ENCODE results near the gene DCAF11. TPM values are rescaled to one million over a fixed set of nuclear protein-coding genes. Genes with fewer than 3 reads are reported as not detected.

Gene DCAF11
- 43.6 and 46.1 TPM in 2 replicates for total RNA-seq

DNA sequence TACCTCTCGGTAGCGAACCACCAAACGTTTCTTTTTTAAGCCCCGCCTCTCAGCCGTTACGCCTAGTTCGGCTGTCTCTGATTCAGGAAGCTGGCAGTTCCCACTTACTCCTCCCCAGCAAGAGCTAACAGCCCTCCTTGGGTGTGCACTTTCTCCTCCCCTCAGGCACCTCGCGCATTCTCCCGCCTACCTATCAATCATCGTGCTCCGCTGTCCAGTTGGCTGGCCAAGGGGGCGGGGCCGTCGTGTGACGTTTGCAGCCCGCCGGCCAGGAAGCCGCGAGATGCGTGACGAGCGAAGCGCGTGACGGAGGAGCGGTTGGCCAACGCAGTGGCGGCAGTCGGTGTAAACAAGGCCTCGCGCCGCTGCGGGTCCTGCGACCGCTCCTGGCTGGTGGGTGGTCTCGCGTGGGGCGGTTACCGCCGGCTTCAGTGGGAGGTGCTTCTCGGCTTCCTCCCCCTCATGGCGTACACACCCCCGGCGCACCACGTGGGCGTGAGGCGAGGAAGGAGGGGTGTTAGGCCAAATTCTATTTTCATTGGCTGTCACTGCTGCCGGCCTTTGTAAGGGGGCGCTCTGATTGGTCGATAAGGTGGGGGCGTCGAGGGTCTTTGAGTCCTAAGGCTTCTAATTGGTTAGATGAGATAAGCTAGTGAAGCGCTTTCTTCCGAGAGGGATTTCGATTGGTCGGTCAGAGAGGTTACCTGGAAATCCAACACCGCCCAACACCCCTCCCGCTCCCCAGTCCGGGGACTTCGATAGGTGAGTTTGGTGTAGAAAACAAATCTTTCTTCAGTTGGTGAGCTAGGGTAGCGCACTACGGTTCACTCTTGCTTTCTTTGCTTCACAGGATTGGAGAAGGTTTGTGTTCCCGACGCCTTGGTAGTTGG is at the start of gene DCAF11, which contains the start of gene NRL:
Gene DCAF11 (plus strand): TSS at position 246 of the 890 bp plus-strand sequence. CDS start 818 bp downstream, outside the sequence.
Gene NRL (minus strand): TSS at position 418 of the 890 bp plus-strand sequence. CDS start 32,101 bp downstream, outside the sequence.

DNA sequence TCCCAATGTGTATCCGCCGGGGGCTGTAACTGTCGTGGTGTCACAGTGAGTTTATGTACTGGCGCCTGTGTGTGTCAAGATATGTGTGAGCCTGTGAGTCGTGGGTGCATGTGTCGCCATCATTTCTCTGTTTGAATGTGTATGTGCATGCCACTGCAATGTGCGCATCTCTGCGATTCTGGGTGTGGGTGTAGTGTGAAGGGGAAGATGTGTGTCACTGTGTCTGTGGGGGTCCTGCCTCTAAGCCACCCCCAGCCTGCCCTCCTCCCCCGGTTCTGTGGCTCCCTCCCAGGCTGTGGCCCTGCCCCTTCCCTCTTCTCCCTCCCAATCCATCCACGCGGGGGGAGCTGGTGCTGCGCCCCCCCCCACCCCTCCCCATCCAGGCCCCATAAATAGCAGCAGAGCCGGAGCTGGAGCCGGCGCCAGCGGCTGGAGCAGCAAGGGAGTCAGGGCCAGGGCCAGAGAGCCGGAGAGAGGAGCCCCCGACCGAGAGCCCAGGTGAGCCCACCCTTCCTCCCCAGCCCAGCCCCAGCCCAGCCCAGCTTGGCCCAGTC is 43.4 kb upstream of the DCAF11 start, which contains the start of gene CPNE6:
Gene CPNE6 (plus strand): TSS at position 419 of the 554 bp plus-strand sequence. CDS start 1,375 bp downstream, outside the sequence.

GRCh38 chr14:24093901-24094840 is 20.4 kb upstream of the DCAF11 start, which contains the start of gene PCK2:
Gene PCK2, plus strand, starts transcription at chr14:24094311. Its CDS starts 95 bp downstream, at chr14:24094406.

DNA sequence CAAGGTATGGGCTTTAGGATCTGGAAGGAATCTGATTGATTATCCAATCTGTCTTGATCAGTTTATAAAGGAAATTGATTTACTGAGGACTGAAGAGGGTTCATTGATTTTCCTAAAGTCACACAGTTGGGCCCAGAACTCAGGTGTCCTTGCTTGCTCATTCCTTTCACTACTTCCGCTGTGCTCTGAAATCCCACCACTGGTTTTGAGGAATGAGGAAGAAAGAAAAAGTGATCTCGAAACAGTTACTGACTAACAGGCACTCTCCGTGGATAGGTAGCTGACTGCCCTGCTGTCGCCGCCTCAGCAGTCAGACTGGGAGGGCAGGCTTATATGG is 15.8 kb downstream of the DCAF11 start, which contains the start of gene FITM1:
Gene FITM1 (plus strand): TSS at position 280 of the 337 bp plus-strand sequence. CDS start 905 bp downstream, outside the sequence.

DNA sequence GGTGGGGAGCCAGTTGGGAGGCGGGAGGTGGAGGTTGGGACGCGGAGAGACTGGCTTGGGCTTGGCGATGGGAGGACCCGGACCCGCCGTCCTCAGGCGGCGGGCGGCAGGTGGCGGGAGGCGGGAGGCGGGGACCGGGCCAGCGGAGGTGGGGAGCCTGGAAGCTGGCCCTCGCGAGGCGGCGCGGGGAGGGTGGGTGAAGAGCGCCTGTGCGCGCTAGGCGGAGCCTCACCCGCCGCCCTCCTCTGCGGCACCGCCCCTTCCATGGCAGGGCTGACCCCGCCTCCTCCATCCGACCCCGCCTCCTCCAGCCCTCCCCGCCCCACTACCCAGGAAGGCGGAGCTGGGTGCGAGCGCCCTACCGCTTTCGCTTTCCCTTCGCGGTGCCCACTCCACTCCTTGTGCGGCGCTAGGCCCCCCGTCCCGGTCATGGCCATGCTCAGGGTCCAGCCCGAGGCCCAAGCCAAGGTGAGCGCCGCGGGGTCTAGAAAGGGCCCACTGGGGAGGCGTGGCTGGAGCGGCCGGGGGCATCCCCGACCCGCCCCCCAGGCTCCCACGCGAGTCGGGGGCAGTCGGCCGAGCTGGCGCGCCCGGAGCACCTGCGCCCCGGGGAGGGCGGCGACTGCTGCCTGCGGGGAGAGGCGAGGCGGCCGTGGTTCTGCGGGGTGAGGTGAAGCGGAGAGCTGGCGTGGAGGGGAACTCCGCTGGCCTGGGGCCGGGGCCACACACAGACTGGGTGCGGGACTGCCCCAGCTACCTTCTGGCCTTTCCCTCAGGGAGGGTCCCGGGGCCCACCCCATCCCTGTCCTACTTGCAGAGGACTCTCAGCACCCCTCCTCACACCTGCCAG is 21.5 kb downstream of the DCAF11 start, which contains the start of gene PSME1:
Gene PSME1 (plus strand): TSS at position 361 of the 850 bp plus-strand sequence. CDS start 69 bp downstream, at position 430.

GRCh38 chr14:24141097-24141880 is 26.7 kb downstream of the DCAF11 start, which contains the start of gene EMC9:
Gene EMC9, minus strand, starts transcription at chr14:24141591. Its CDS starts 287 bp downstream, at chr14:24141304.

DNA sequence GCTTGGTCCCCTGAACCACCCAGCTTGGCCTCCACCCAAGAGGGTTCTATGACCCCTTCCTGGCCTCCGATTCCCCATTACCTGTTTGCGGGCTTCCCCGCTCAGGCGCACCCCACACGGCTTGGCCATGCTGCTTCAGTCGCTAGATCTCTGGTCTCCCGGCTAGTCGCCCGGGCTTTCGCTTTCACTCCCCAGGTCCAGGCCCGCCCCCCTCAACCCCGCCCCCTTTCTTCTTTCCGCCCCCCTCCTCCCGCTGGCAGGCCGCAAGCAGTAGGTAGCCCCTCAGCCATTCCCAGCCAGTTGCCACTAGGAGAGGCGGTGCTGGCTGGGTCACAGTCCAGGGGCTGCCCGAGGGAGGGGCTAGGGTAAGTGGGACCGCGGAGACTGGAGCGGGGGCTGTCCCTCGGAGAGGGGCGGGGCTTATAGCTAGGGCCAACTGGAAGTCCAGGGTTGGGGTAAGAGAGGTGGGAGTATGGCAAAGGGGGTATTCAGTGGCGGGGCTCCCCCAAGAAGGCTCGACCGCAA is 31.9 kb downstream of the DCAF11 start, which contains the start of gene PSME2:
Gene PSME2 (minus strand): TSS at position 158 of the 525 bp plus-strand sequence. CDS start 29 bp downstream, at position 129.

GRCh38 chr14:24146978-24147760 is 32.6 kb downstream of the DCAF11 start, which contains the start of gene RNF31:
Gene RNF31, plus strand, starts transcription at chr14:24147498. Its CDS starts 201 bp downstream, at chr14:24147699.

GRCh38 chr14:24160850-24161804 is 46.5 kb downstream of the DCAF11 start, which contains the start of gene IRF9:
Gene IRF9, plus strand, starts transcription at chr14:24161265. Its CDS starts 880 bp downstream, at chr14:24162145.

GRCh38 chr14:24171422-24172260 is 57.1 kb downstream of the DCAF11 start, which contains the start of gene REC8:
Gene REC8, plus strand, starts transcription at chr14:24172080. Its CDS starts 473 bp downstream, at chr14:24172553.

Other genes starting within 250 kb of the DCAF11 start
- gene DHRS4, start 161.0 kb upstream of the DCAF11 start, total RNA-seq, result 54.6 and 64.4 TPM in 2 replicates
- gene DHRS4L2, start 125.8 kb upstream of the DCAF11 start, total RNA-seq, result 16.9 and 24.7 TPM in 2 replicates
- 0.05 TPM in 1 of 2 replicates, not detected in the other for gene CARMIL3, start 62.8 kb upstream of the DCAF11 start, total RNA-seq
- not detected in 2 replicates for gene CPNE6, start 43.2 kb upstream of the DCAF11 start, total RNA-seq
- 7.9 and 24.3 TPM in 2 replicates for gene PCK2, start 20.5 kb upstream of the DCAF11 start, total RNA-seq
- 0.74 and 1.3 TPM in 2 replicates for gene NRL, start 172 bp downstream of the DCAF11 start, total RNA-seq
- 0.10 TPM in 1 of 2 replicates, not detected in the other for gene FITM1, start 15.9 kb downstream of the DCAF11 start, total RNA-seq
- gene PSME1, start 21.4 kb downstream of the DCAF11 start, total RNA-seq, result 311 and 318 TPM in 2 replicates
- 15.7 and 22.2 TPM in 2 replicates for gene EMC9, start 26.8 kb downstream of the DCAF11 start, total RNA-seq
- 179 and 201 TPM in 2 replicates for gene PSME2, start 31.8 kb downstream of the DCAF11 start, total RNA-seq
- gene RNF31, start 32.7 kb downstream of the DCAF11 start, total RNA-seq, result 41.4 and 59.8 TPM in 2 replicates
- gene IRF9, start 46.5 kb downstream of the DCAF11 start, total RNA-seq, result 55.8 and 57.5 TPM in 2 replicates
- 14.8 and 16.6 TPM in 2 replicates for gene REC8, start 57.3 kb downstream of the DCAF11 start, total RNA-seq
- gene IPO4, start 74.0 kb downstream of the DCAF11 start, total RNA-seq, result 61.1 and 67.6 TPM in 2 replicates
- 52.3 and 57.7 TPM in 2 replicates for gene TM9SF1, start 80.7 kb downstream of the DCAF11 start, total RNA-seq
- not detected in 2 replicates for gene TSSK4, start 90.9 kb downstream of the DCAF11 start, total RNA-seq
- 44.2 and 49.3 TPM in 2 replicates for gene CHMP4A, start 98.7 kb downstream of the DCAF11 start, total RNA-seq
- gene MDP1, start 101.3 kb downstream of the DCAF11 start, total RNA-seq, result 15.8 and 15.9 TPM in 2 replicates
- gene NEDD8, start 117.6 kb downstream of the DCAF11 start, total RNA-seq, result 259 and 294 TPM in 2 replicates
- gene GMPR2, start 118.2 kb downstream of the DCAF11 start, total RNA-seq, result 66.4 and 67.7 TPM in 2 replicates
- 72.0 and 90.4 TPM in 2 replicates for gene TINF2, start 127.8 kb downstream of the DCAF11 start, total RNA-seq
- 0.27 and 2.1 TPM in 2 replicates for gene TGM1, start 148.4 kb downstream of the DCAF11 start, total RNA-seq
- gene RABGGTA, start 156.8 kb downstream of the DCAF11 start, total RNA-seq, result 33.1 and 48.0 TPM in 2 replicates
- 25.0 and 29.0 TPM in 2 replicates for gene DHRS1, start 185.0 kb downstream of the DCAF11 start, total RNA-seq
- gene NOP9, start 185.1 kb downstream of the DCAF11 start, total RNA-seq, result 25.0 and 27.2 TPM in 2 replicates
- gene CIDEB, start 193.2 kb downstream of the DCAF11 start, total RNA-seq, result 14.5 and 19.0 TPM in 2 replicates
- gene LTB4R2, start 195.4 kb downstream of the DCAF11 start, total RNA-seq, result 3.9 and 5.0 TPM in 2 replicates
- 12.9 and 16.3 TPM in 2 replicates for gene LTB4R, start 196.7 kb downstream of the DCAF11 start, total RNA-seq
- gene ADCY4, start 220.3 kb downstream of the DCAF11 start, total RNA-seq, result 21.3 and 26.8 TPM in 2 replicates
- 2.3 and 4.4 TPM in 2 replicates for gene RIPK3, start 225.2 kb downstream of the DCAF11 start, total RNA-seq

Measured in mammary microvascular endothelial cell (primary cell).